Prostate gland (tissue), 2 donors: ENCODE measurements around the gene NTM.

Experiments
- CTCF ChIP-seq, 4 experiments: fragments of 200-600 bp in 2 of 4; fragments of 450-650 bp in 2 of 4; sonication (generic) in 2 of 4; IDR thresholded peaks; 1 replicate in 3 of 4; 2 replicates in 1 of 4; pipeline ENCODE4 v1.5.1; 2016 to 2019; ENCODE audit warnings: antibody characterized with exemption in 4 of 4, mild to moderate bottlenecking in 2 of 4, moderate library complexity in 2 of 4
- POLR2A ChIP-seq: fragments of 450-650 bp; IDR thresholded peaks from one replicate; pipeline ENCODE4 v1.6.1; 2016; ENCODE audit warnings: antibody characterized with exemption, mild to moderate bottlenecking
- POLR2AphosphoS5 ChIP-seq: sonication (generic); formaldehyde crosslinking; IDR thresholded peaks from one replicate; pipeline ENCODE4 v1.6.1; 2017; ENCODE audit warnings: antibody characterized with exemption

DNA sequence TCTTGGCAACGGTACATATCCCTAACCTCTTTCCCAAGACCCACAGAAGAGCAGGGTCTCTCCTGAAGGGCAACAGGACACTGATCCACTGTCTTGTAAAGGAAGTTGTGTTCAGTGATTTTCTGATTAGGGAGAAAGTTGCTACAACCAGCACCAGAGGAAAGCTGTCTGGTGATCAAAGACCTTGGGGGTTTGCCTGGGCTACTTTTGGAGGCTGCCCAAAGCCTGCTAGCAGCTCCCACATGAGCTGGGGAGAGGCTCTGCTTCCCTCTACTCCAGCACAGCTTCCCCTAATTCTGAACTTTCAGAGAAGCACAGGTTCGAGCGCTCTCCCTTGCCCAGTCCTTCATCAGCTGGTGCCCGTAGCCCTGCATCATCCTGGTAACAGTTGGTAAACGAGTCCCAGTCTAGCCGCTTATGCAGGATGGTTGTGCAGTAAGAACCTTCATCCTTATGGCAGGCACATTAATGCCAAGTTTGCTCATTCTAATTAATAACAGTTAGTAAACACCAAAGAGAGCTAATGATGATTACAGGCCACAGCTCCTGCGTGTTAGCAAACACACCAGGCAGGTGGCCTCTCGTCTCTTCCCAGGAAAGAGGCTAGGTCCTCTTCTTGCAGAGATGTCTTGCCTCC, 173.1 kb downstream of the NTM start:
- TF ChIP-seq POLR2A (no peak), CTCF (IDR thresholded peaks at IDR 0.05) (no peak), POLR2AphosphoS5 (no peak)
